Spleen (tissue), 11 donors: Measurements from ENCODE around the gene TRMT44. TPM values are rescaled to one million over a fixed set of nuclear protein-coding genes. Genes with fewer than 3 reads are reported as not detected.
A peak's percentile ranks its signal among the peaks of the same experiment; 100 is the strongest.

Experiments used
- DNase-seq: peaks from one replicate; pipeline ENCODE4 v3.0.0-alpha.2; 2020
- H3K27ac ChIP-seq, 8 donors: fragments of 200-600 bp; sonication (generic) in 7 of 8; 1 replicate in 4 of 8; 2 replicates in 4 of 8; pipeline versions ENCODE4 v1.5.0 to v1.8.0; 2016 to 2021; ENCODE audit warnings: inconsistent platforms in 4 of 8, mild to moderate bottlenecking in 4 of 8, moderate library complexity in 1 of 8
- H3K27me3 ChIP-seq, 7 donors: fragments of 200-600 bp; sonication (generic) in 6 of 7; replicated peaks in 1 of 7; 1 replicate in 4 of 7; 2 replicates in 3 of 7; pipeline versions ENCODE4 v1.5.0 to v1.8.0; 2016 to 2021; ENCODE audit warnings: inconsistent platforms in 3 of 7, mild to moderate bottlenecking in 1 of 7
- H3K36me3 ChIP-seq, 6 donors: fragments of 200-600 bp; sonication (generic) in 5 of 6; 1 replicate in 4 of 6; 2 replicates in 2 of 6; pipeline versions ENCODE4 v1.5.0 to v1.8.0; 2016 to 2021; ENCODE audit warnings: inconsistent platforms in 2 of 6
- H3K4me1 ChIP-seq, 6 donors: fragments of 200-600 bp; sonication (generic) in 5 of 6; 1 replicate in 3 of 6; 2 replicates in 3 of 6; pipeline versions ENCODE4 v1.5.0 to v1.8.0; 2016 to 2021; ENCODE audit warnings: inconsistent platforms in 3 of 6
- H3K4me3 ChIP-seq, 8 donors: fragments of 200-600 bp; sonication (generic) in 7 of 8; 1 replicate in 4 of 8; 2 replicates in 4 of 8; pipeline versions ENCODE4 v1.5.0 to v1.8.0; 2016 to 2021; ENCODE audit warnings: inconsistent platforms in 4 of 8, mild to moderate bottlenecking in 4 of 8, moderate library complexity in 2 of 8
- H3K9me3 ChIP-seq, 8 donors: fragments of 200-600 bp; sonication (generic) in 7 of 8; 1 replicate in 4 of 8; 2 replicates in 4 of 8; pipeline versions ENCODE4 v1.5.0 to v1.8.0; 2016 to 2021; ENCODE audit warnings: inconsistent platforms in 4 of 8
- POLR2A ChIP-seq, 3 donors: fragments of 450-650 bp; IDR thresholded peaks; one replicate each; pipeline ENCODE4 v1.5.1; 2017; ENCODE audit warnings: antibody characterized with exemption in 3 of 3, mild to moderate bottlenecking in 1 of 3
- POLR2AphosphoS5 ChIP-seq, 3 donors: sonication (generic); formaldehyde crosslinking; IDR thresholded peaks; one replicate each; pipeline ENCODE4 v1.5.1; 2017; ENCODE audit warnings: antibody characterized with exemption in 3 of 3
- WGBS, 5 donors: extraction: QIAGEN DNeasy Blood & Tissue Kit in 3 of 5; methylation state at CpG; one replicate each; pipeline versions ENCODE4 v1.1.5 to v1.1.7; 2013 to 2018; 5-methylcytosine and 5-hydroxymethylcytosine counted together
- intact Hi-C: fragments of 100-400 bp; cut with DNase I; formaldehyde crosslinking; loops from one replicate; pipeline ENCODE4 v1.15.0; 2023; ENCODE audit warnings: low total_unique reads
- polyA plus RNA-seq, 3 donors: library from polyadenylated mRNA; stranded (reverse); fragments of 200-250 nt; gene quantifications; one replicate each; pipeline ENCODE4 v1.2.1, GENCODE V29; 2013
- total RNA-seq, 7 donors: library from RNA; depleted of rRNA in 3 of 7; stranded (reverse); fragments of >200 nt in 3 of 7; fragmentation: NEBNext Ultra II Directional in 4 of 7; extraction: Animal tissue kit (Norgen Biotek cat#: 25700) in 4 of 7; gene quantifications; one replicate each; pipeline versions ENCODE4 v1.1.0 to v1.2.1, GENCODE V29; 2016 to 2021
- TF ChIP-seq, protein P1 (sequence below), 11 experiments: fragments of 200-600 bp in 7 of 11; fragments of 450-650 bp in 4 of 11; sonication (generic) in 4 of 11; IDR thresholded peaks in 8 of 11; conservative IDR thresholded peaks in 3 of 11; 1 replicate in 7 of 11; 2 replicates in 4 of 11; pipeline versions ENCODE4 v1.4.0 to v1.8.0; 2016 to 2021; ENCODE audit warnings: antibody characterized with exemption in 11 of 11, inconsistent platforms in 4 of 11, mild to moderate bottlenecking in 1 of 11
- donor health status: healthy with polysubstance abuse.
- donor health status: DM: no; HTN: no; CAD: no; lungs with moderate emphysema.
- donor health status: DM: no; HTN: no; CAD: no.
- donor health status: Bipolar disorder and iron deficiency.
- donor health status: healthy.
- donor health status: DM: no; HTN: no; CAD: no.
- donor health status: DM: yes; HTN: yes; CAD: no.

Gene TRMT44
- total and polyA plus RNA-seq, 10 donors = 5.7 to 28.3 (median 21.6) TPM

DNA sequence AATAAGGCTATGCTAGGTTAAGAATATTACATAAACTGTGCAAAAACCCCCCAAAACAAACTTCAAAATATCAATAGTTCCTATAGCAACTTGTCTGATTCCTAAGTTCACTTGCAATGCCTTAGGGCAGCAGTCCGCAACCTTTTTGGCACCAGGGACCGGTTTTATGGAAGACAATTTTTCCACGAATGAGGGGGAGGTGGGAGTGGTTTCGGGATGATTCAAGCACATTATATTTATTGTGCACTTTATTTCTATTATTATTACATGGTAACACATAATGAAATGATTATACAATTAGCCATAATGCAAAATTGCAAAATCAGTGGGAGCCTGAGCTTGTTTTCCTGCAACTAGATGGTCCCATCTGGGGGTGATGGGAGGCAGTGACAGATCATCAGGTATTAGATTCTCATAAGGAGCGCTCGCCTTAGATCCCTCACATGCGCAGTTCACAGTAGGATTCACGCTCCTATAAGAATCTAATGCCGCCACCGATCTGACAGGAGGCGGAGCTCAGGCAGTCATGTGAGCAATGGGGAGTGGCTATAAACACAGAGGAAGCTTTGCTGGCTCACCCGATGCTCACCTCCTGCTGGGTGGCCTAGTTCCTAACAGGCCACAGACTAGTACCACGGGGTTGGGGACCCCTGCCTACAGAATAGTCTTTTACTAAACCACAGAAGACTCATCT is 39.8 kb upstream of the TRMT44 start:
- TF ChIP-seq, protein P1, sequence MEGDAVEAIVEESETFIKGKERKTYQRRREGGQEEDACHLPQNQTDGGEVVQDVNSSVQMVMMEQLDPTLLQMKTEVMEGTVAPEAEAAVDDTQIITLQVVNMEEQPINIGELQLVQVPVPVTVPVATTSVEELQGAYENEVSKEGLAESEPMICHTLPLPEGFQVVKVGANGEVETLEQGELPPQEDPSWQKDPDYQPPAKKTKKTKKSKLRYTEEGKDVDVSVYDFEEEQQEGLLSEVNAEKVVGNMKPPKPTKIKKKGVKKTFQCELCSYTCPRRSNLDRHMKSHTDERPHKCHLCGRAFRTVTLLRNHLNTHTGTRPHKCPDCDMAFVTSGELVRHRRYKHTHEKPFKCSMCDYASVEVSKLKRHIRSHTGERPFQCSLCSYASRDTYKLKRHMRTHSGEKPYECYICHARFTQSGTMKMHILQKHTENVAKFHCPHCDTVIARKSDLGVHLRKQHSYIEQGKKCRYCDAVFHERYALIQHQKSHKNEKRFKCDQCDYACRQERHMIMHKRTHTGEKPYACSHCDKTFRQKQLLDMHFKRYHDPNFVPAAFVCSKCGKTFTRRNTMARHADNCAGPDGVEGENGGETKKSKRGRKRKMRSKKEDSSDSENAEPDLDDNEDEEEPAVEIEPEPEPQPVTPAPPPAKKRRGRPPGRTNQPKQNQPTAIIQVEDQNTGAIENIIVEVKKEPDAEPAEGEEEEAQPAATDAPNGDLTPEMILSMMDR (IDR thresholded peaks at IDR 0.05 in 8 of 11, conservative IDR thresholded peaks at IDR 0.05 in 3 of 11) = no peak
- TF ChIP-seq POLR2AphosphoS5 (IDR thresholded peaks at IDR 0.05) = no peak
- no peak for TF ChIP-seq POLR2A (IDR thresholded peaks at IDR 0.05)
- Histone ChIP-seq H3K36me3 (peaks cover 0 to 90% (median 37%) of the 10 kb centered on the region in 6 donors), H3K4me3 (no peak overlapping the region), H3K27ac (no peak overlapping the region), H3K9me3 (no peaks in the 10 kb centered on the region), H3K4me1 (peaks cover 0 to 20% (median 12%) of the 10 kb centered on the region in 6 donors), H3K27me3 (no peaks in the 10 kb centered on the region)
- intact Hi-C loops = loop anchor here (5.0 kb wide), 1 partner anchor 158 kb away; no protein-coding TSS in a partner anchor
- 88 to 96% (median 93%) methylated on average over 13 of the region's 13 CpGs for WGBS, 5 donors
- no peak for DNase-seq

DNA sequence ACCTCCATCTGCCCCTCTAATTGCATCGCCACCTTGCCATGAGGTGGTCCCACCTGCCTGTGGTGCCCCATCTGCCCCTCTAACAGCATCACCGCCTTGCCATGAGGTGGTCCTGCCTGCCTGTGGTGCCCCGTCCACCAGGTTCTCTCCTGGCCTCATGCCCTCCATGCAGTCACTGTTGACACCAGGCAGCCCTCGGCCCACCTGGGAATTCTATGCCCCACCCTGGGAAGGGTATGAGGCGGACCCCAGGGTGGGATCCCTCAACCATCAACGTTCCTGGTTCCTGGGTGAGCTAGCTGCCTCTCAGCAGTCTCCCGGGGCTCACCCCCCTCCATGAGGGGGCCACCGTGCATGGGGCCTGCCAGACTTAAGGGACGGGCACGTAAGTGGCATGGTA is 38.9 kb upstream of the TRMT44 start:
- Histone ChIP-seq H3K36me3 (peaks cover 0 to 92% (median 33%) of the 10 kb centered on the region in 6 donors), H3K9me3 (no peaks in the 10 kb centered on the region), H3K4me1 (peaks cover 0 to 20% (median 12%) of the 10 kb centered on the region in 6 donors), H3K27me3 (no peaks in the 10 kb centered on the region), H3K4me3 (no peak overlapping the region), H3K27ac (no peak overlapping the region)
- intact Hi-C loops = loop anchor here (5.0 kb wide), 1 partner anchor 159 kb away; no protein-coding TSS in a partner anchor
- 92 to 97% (median 94%) methylated on average over 9 to 10 of the region's 10 CpGs for WGBS, 5 donors
- no peak for TF ChIP-seq POLR2A (IDR thresholded peaks at IDR 0.05)
- TF ChIP-seq POLR2AphosphoS5 (IDR thresholded peaks at IDR 0.05) = no peak
- TF ChIP-seq, protein P1 (IDR thresholded peaks at IDR 0.05 in 8 of 11, conservative IDR thresholded peaks at IDR 0.05 in 3 of 11) = no peak
- DNase-seq = no peak

DNA sequence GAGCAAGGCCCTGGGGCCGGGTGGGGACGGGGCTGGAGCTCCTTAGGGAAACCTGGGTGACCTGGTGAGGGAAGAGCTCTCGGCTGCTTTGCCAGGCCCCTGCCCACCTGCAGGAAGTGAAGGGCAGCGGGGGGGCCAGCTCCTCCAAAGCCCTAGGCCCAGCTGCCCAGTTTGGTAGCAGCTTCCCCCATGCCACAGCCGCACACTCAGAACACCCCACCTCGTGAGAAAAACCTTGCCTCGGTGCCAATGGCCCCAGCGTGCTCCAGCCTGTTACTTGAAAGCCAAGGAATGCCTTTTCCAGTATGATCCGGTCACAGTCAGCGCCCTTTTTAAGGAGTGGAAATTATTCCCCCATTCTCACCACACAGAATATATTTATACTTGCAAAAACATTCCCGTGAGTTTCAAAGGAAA is 38.4 kb upstream of the TRMT44 start:
- Histone ChIP-seq H3K4me1 (peaks cover 0 to 20% (median 12%) of the 10 kb centered on the region in 6 donors), H3K27ac (peak overlapping the region in 1 of 8 donors; percentile 28), H3K27me3 (no peaks in the 10 kb centered on the region), H3K9me3 (no peaks in the 10 kb centered on the region), H3K4me3 (no peak overlapping the region), H3K36me3 (peaks cover 0 to 90% (median 31%) of the 10 kb centered on the region in 6 donors)
- intact Hi-C loops = loop anchor here (5.0 kb wide), 1 partner anchor 160 kb away; no protein-coding TSS in a partner anchor
- no peak for TF ChIP-seq POLR2A (IDR thresholded peaks at IDR 0.05)
- no peak for TF ChIP-seq POLR2AphosphoS5 (IDR thresholded peaks at IDR 0.05)
- TF ChIP-seq, protein P1 (IDR thresholded peaks at IDR 0.05 in 8 of 11, conservative IDR thresholded peaks at IDR 0.05 in 3 of 11) = no peak
- no peak for DNase-seq
- 50 to 82% (median 73%) methylated on average over 8 to 11 of the region's 11 CpGs for WGBS, 5 donors

DNA sequence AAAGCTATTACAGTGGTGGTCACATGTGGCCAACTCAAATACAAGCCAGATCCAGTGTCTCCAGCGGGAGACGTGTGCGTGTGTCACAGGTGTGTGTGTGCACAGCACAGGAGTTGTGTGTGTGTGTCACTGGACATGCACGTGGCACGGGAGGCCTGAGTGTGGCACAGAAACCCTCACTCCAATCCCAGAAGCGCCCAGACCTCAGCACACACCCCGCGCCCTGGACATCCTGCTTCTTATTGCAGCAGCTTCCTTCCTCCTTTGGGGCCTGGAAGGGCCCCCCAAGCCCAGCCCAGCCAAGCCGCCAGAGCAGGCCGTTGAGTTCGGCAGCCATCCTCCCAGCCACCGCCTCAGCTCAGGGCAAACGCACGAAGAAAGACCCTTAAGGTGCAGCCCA is 37.9 kb upstream of the TRMT44 start:
- TF ChIP-seq, protein P1 (IDR thresholded peaks at IDR 0.05 in 8 of 11, conservative IDR thresholded peaks at IDR 0.05 in 3 of 11) = no peak
- TF ChIP-seq POLR2AphosphoS5 (IDR thresholded peaks at IDR 0.05) = no peak
- no peak for TF ChIP-seq POLR2A (IDR thresholded peaks at IDR 0.05)
- 36 to 69% (median 42%) methylated on average over 10 to 14 of the region's 14 CpGs for WGBS, 5 donors
- no peak for DNase-seq
- peaks cover 0 to 20% (median 12%) of the 10 kb centered on the region in 6 donors for H3K4me1 ChIP-seq
- intact Hi-C loops = loop anchor here (5.0 kb wide), 1 partner anchor 160 kb away; no protein-coding TSS in a partner anchor
- no peak overlapping the region for H3K4me3 ChIP-seq
- peaks cover 0 to 90% (median 33%) of the 10 kb centered on the region in 6 donors for H3K36me3 ChIP-seq
- no peaks in the 10 kb centered on the region for H3K9me3 ChIP-seq
- H3K27ac ChIP-seq = peak overlapping the region in 2 of 8 donors; percentile 28 to 32
- no peaks in the 10 kb centered on the region for H3K27me3 ChIP-seq
